ENCODE results near the gene PPP1R7. TPM values are rescaled to one million over a fixed set of nuclear protein-coding genes. Genes with fewer than 3 reads are reported as not detected.

Gene PPP1R7
- total RNA-seq, 1 experiment from 2014 or later = 49.1 TPM

GRCh38 chr2:241157841-241158545, 7.7 kb downstream of the PPP1R7 start (continued):
- TF ChIP-seq ZNF425 (CRISPR knock-in tag; conservative IDR thresholded peaks at IDR 0.05) (no peak), FOXJ3 (CRISPR knock-in tag; IDR thresholded peaks at IDR 0.05; ENCODE audit: borderline replicate concordance) (no peak), HMGA2 (CRISPR knock-in tag; IDR thresholded peaks at IDR 0.05) (no peak), CBFB (CRISPR knock-in tag; IDR thresholded peaks at IDR 0.05; ENCODE audit: low read depth) (no peak)

GRCh38 chr2:241158546-241158900, 8.3 kb downstream of the PPP1R7 start:
- no peaks in the 10 kb centered on the region for H3K27me3 Mint-ChIP-seq (ENCODE audit: low read depth)
- DNase-seq (ENCODE audit: low spot score) (no peak), ATAC-seq (no peak)
- no peaks in the 10 kb centered on the region for H3K9me3 Mint-ChIP-seq
- no peak overlapping the region for H3K27ac Mint-ChIP-seq
- POLR2A ChIA-PET = no interaction called here
- H3K4me3 Mint-ChIP-seq = no peak overlapping the region
- H3K4me1 Mint-ChIP-seq = 0 out of 2 replicates have a peak, but pooled peaks cover 4% of the 10 kb centered on the region
- peaks cover 6% of the 10 kb centered on the region; the same call in 1 of the 2 replicates for H3K36me3 Mint-ChIP-seq
- TF ChIP-seq ZNF416 (CRISPR knock-in tag; IDR thresholded peaks at IDR 0.05) = no peak
- CTCF ChIA-PET = no interaction called here

- DNase-seq (ENCODE audit: low spot score) (no peak), ATAC-seq (no peak)
- no peak overlapping the region for H3K27ac Mint-ChIP-seq
- H3K4me1 Mint-ChIP-seq = 0 out of 2 replicates have a peak, but pooled peaks cover 4% of the 10 kb centered on the region
- no peaks in the 10 kb centered on the region for H3K27me3 Mint-ChIP-seq (ENCODE audit: low read depth)
- no peak overlapping the region for H3K4me3 Mint-ChIP-seq
- H3K9me3 Mint-ChIP-seq = no peaks in the 10 kb centered on the region
- ChIA-PET CTCF (no interaction called here), POLR2A (no interaction called here)
- H3K36me3 Mint-ChIP-seq = peaks cover 6% of the 10 kb centered on the region; the same call in 1 of the 2 replicates
- TF ChIP-seq ZNF232 (CRISPR knock-in tag; IDR thresholded peaks at IDR 0.05) (no peak), ERG (CRISPR knock-in tag; IDR thresholded peaks at IDR 0.05) (no peak), TCF7 (CRISPR knock-in tag; IDR thresholded peaks at IDR 0.05; ENCODE audit: low read depth) (no peak), MXD4 (CRISPR knock-in tag; IDR thresholded peaks at IDR 0.05; ENCODE audit: borderline replicate concordance) (no peak), NR1H2 (CRISPR knock-in tag; IDR thresholded peaks at IDR 0.05) (no peak), EMX1 (CRISPR knock-in tag; IDR thresholded peaks at IDR 0.05) (no peak), MLX (CRISPR knock-in tag; IDR thresholded peaks at IDR 0.05) (no peak), ATF3 (CRISPR knock-in tag; conservative IDR thresholded peaks at IDR 0.05) (no peak), ZNF121 (CRISPR knock-in tag; IDR thresholded peaks at IDR 0.05) (no peak), FOXK1 (CRISPR knock-in tag; IDR thresholded peaks at IDR 0.05) (no peak), SMAD4 (CRISPR knock-in tag; IDR thresholded peaks at IDR 0.05) (no peak), RELA (CRISPR knock-in tag; IDR thresholded peaks at IDR 0.05; ENCODE audit: borderline replicate concordance) (no peak)
Observed at GRCh38 chr2:241159116-241159515, 8.8 kb downstream of the PPP1R7 start.

- no peak for ATAC-seq
- Mint-ChIP-seq H3K27ac (no peak overlapping the region), H3K4me3 (no peak overlapping the region), H3K4me1 (0 out of 2 replicates have a peak, but pooled peaks cover 4% of the 10 kb centered on the region), H3K9me3 (no peaks in the 10 kb centered on the region), H3K27me3 (ENCODE audit: low read depth) (no peaks in the 10 kb centered on the region), H3K36me3 (peaks cover 6% of the 10 kb centered on the region; the same call in 1 of the 2 replicates)
- no peak for DNase-seq (ENCODE audit: low spot score)
- ChIA-PET CTCF (no interaction called here), POLR2A (no interaction called here)
- TF ChIP-seq SP1 (CRISPR knock-in tag; conservative IDR thresholded peaks at IDR 0.05) = no peak
- TF ChIP-seq SMAD3 (CRISPR knock-in tag; IDR thresholded peaks at IDR 0.05; ENCODE audit: borderline replicate concordance) = no peak
- no peak for TF ChIP-seq JAZF1 (CRISPR knock-in tag; IDR thresholded peaks at IDR 0.05)
- no peak for TF ChIP-seq HMGXB4 (CRISPR knock-in tag; IDR thresholded peaks at IDR 0.05)
- no peak for TF ChIP-seq ELF4 (CRISPR knock-in tag; IDR thresholded peaks at IDR 0.05; ENCODE audit: low read depth)
- TF ChIP-seq MYBL2 (CRISPR knock-in tag; IDR thresholded peaks at IDR 0.05) = no peak
- TF ChIP-seq FOXP1 (CRISPR knock-in tag; IDR thresholded peaks at IDR 0.05; ENCODE audit: borderline replicate concordance) = no peak
Observed at GRCh38 chr2:241160318-241160717, 10.1 kb downstream of the PPP1R7 start.

Measured in WTC11 (cell line).